Stomach (tissue), 4 donors: Measurements from ENCODE around the gene MTA2.

ENCODE experiments used
- CTCF ChIP-seq, 7 experiments: fragments of 450-650 bp in 4 of 7; fragments of 200-600 bp in 3 of 7; sonication (generic) in 3 of 7; IDR thresholded peaks; one replicate each; pipeline ENCODE4 v1.5.1; 2016 to 2019; ENCODE audit warnings: antibody characterized with exemption in 7 of 7, control low read depth in 2 of 7, mild to moderate bottlenecking in 1 of 7
- POLR2A ChIP-seq, 4 donors: fragments of 450-650 bp; IDR thresholded peaks; one replicate each; pipeline ENCODE4 v1.6.1; 2016; ENCODE audit warnings: antibody characterized with exemption in 4 of 4, control low read depth in 2 of 4, mild to moderate bottlenecking in 1 of 4, moderate library complexity in 1 of 4

GRCh38 chr11:62543680-62544444 is 57.8 kb downstream of the MTA2 start:
- TF ChIP-seq CTCF (IDR thresholded peaks at IDR 0.05) (no peak), POLR2A (IDR thresholded peaks at IDR 0.05) (no peak)
